HepG2 (cell line): ENCODE data around the gene OPN1LW. TPM values are rescaled to one million over a fixed set of nuclear protein-coding genes. Genes with fewer than 3 reads are reported as not detected.

ENCODE experiments used
- ATAC-seq: fragments of 200-7000 bp; cut with Tn5 transposase; 3 replicates; pipeline ENCODE4 v1.9.1; 2020; ENCODE audit warnings: mild to moderate bottlenecking, moderate library complexity
- BruUV-seq: library from RNA; stranded (reverse); fragments of 400-500 nt; replicated peaks from 2 replicates; lab custom pipeline; 2021; lab: Mats Ljungman, UMichigan
- CTCF ChIA-PET: fragments of 300-600 bp; formaldehyde crosslinking; extraction: SDS; loops from one replicate; lab custom pipeline; 2021; ENCODE audit warnings: low total read pairs, inconsistent platforms, low intra/inter-chr PET ratio; lab: Yijun Ruan, JAX
- POLR2A ChIA-PET: fragments of 350-600 bp; sonication (Branson Sonifier 250); formaldehyde crosslinking; loops from one replicate; lab custom pipeline; 2020; ENCODE audit warnings: antibody characterized with exemption, inconsistent platforms; lab: Yijun Ruan, JAX
- DNase-seq: peaks from one replicate; pipeline ENCODE4 v3.0.0-alpha.2; 2015; ENCODE audit warnings: low spot score
- FAIRE-seq: peaks from 3 replicates; lab custom pipeline; 2011; peaks lifted over from hg19 to GRCh38; lab: Jason Lieb, UNC
- H2AFZ ChIP-seq: one replicate; pipeline ENCODE4 v1.6.1; 2011; ENCODE audit warnings: low read length, inconsistent platforms
- H3K27ac ChIP-seq: fragments of 300-600 bp; 3 replicates; pipeline ENCODE4 v1.8.0; 2011; ENCODE audit warnings: mixed run types, mild to moderate bottlenecking, mixed read lengths, low read length, inconsistent platforms; ENCODE audit not compliant: insufficient read depth; ENCODE audit errors: extremely low read length
- H3K27me3 ChIP-seq, 2 experiments: fragments of 200-600 bp in 1 of 2; 2 replicates in 1 of 2; 3 replicates in 1 of 2; pipeline versions ENCODE4 v1.6.0 to v1.8.0; 2011; ENCODE audit warnings: low read length in 2 of 2, mild to moderate bottlenecking in 2 of 2, moderate library complexity in 2 of 2, inconsistent platforms in 1 of 2; ENCODE audit not compliant: insufficient read depth in 2 of 2, control insufficient read depth in 1 of 2
- H3K36me3 ChIP-seq, 2 experiments: fragments of 200-600 bp in 1 of 2; replicated peaks in 1 of 2; 2 replicates in 1 of 2; 3 replicates in 1 of 2; pipeline versions ENCODE4 v1.5.1 to v1.8.0; 2011; ENCODE audit warnings: low read length in 2 of 2, inconsistent platforms in 1 of 2; ENCODE audit not compliant: insufficient read depth in 2 of 2, control insufficient read depth in 1 of 2
- H3K4me1 ChIP-seq: 2 replicates; pipeline ENCODE4 v1.5.1; 2012; ENCODE audit warnings: low read length, inconsistent platforms; ENCODE audit not compliant: insufficient read depth
- H3K4me2 ChIP-seq: 2 replicates; pipeline ENCODE4 v1.6.0; 2011; ENCODE audit warnings: low read depth, low read length, inconsistent platforms
- H3K4me3 ChIP-seq, 3 experiments: fragments of 200-600 bp in 1 of 3; sonication (generic), shearing (Covaris generic) in 1 of 3; replicated peaks in 1 of 3; 2 replicates each; pipeline ENCODE4 v1.5.1; 2011 to 2016; ENCODE audit warnings: low read length in 3 of 3, inconsistent platforms in 2 of 3, low read depth in 2 of 3, mild to moderate bottlenecking in 2 of 3, control low read depth in 1 of 3, mixed read lengths in 1 of 3; ENCODE audit not compliant: insufficient read depth in 1 of 3
- H3K79me2 ChIP-seq: one replicate; pipeline ENCODE4 v1.6.1; 2011; ENCODE audit warnings: low read length, inconsistent platforms; ENCODE audit not compliant: insufficient read depth
- H3K9ac ChIP-seq: 2 replicates; pipeline ENCODE4 v1.6.0; 2011; ENCODE audit warnings: mild to moderate bottlenecking, low read depth, low read length, inconsistent platforms; ENCODE audit not compliant: insufficient read depth
- H3K9me3 ChIP-seq: 2 replicates; pipeline ENCODE4 v1.5.1; 2012; ENCODE audit warnings: mild to moderate bottlenecking, low read length
- H4K20me1 ChIP-seq: 2 replicates; pipeline ENCODE4 v1.6.0; 2011; ENCODE audit warnings: inconsistent platforms, mild to moderate bottlenecking, low read length, moderate library complexity; ENCODE audit not compliant: insufficient read depth
- AFF4 ChIP-seq: sonication (generic); formaldehyde crosslinking; IDR thresholded peaks from 2 replicates; pipeline ENCODE4 v1.4.0; 2020; ENCODE audit warnings: missing genetic modification reagents
- GABPA ChIP-seq, 2 experiments: IDR thresholded peaks; 2 replicates each; pipeline ENCODE4 v1.6.1; 2011 to 2016; ENCODE audit warnings: low read depth in 2 of 2, low read length in 1 of 2, missing biosample characterization in 1 of 2, missing genetic modification characterization in 1 of 2
- HNRNPK ChIP-seq: fragments of 200-400 bp; formaldehyde crosslinking; IDR thresholded peaks from 2 replicates; pipeline ENCODE4 v1.6.1; 2018; ENCODE audit warnings: low read length, low read depth, moderate library complexity, mild to moderate bottlenecking; ENCODE audit not compliant: poor library complexity, severe bottlenecking
- SUZ12 ChIP-seq: fragments of 150-350 bp; IDR thresholded peaks from 2 replicates; pipeline ENCODE4 v1.6.1; 2014; ENCODE audit warnings: low read depth, low read length
- ZNF20 ChIP-seq: sonication (generic); formaldehyde crosslinking; IDR thresholded peaks from 2 replicates; pipeline ENCODE4 v1.4.0; 2020; ENCODE audit warnings: mild to moderate bottlenecking, moderate library complexity, missing genetic modification reagents
- ZNF619 ChIP-seq: sonication (generic); formaldehyde crosslinking; IDR thresholded peaks from 2 replicates; pipeline ENCODE4 v1.4.0; 2020; ENCODE audit warnings: mild to moderate bottlenecking, missing genetic modification reagents
- ZNF644 ChIP-seq: IDR thresholded peaks from 2 replicates; pipeline ENCODE4 v1.6.1; 2016; ENCODE audit warnings: low read depth
- ZNF691 ChIP-seq: sonication (generic); formaldehyde crosslinking; IDR thresholded peaks from 2 replicates; pipeline ENCODE4 v1.4.0; 2020; ENCODE audit warnings: missing genetic modification reagents, low read depth, mild to moderate bottlenecking, borderline replicate concordance
- WGBS: methylation state at CpG from one replicate; pipeline ENCODE4 v1.1.6; 2017; ENCODE audit warnings: low lambda C conversion rate; 5-methylcytosine and 5-hydroxymethylcytosine counted together
- in situ Hi-C: cut with HindIII; loops from 2 replicates; pipeline ENCODE4 v1.10.0; 2017; ENCODE audit warnings: low pct_unique_long_range_greater_than_20kb; ENCODE audit not compliant: extremely low pct_ligation_motif_present
- intact Hi-C: fragments of 100-400 bp; cut with micrococcal nuclease; formaldehyde crosslinking; loops from one replicate; pipeline ENCODE4 v1.10.0; 2022; ENCODE audit not compliant: unreplicated experiment
- polyA plus RNA-seq, 8 experiments: library from polyadenylated mRNA; depleted of rRNA in 3 of 8; stranded (reverse) in 7 of 8; unstranded in 1 of 8; fragments of >200 nt; fragmentation: Illumina TruSeq in 4 of 8; extraction: Trizol in 4 of 8; gene quantifications; 2 replicates each; pipeline versions ENCODE4 v1.2.1 to v1.2.3, GENCODE V29; 2011 to 2016; ENCODE audit warnings: low read depth in 4 of 8, missing spikeins in 1 of 8, mixed read lengths in 1 of 8; ENCODE audit not compliant: insufficient read depth in 1 of 8
- total RNA-seq, 5 experiments: library from RNA; depleted of rRNA; stranded (reverse); fragments of >200 nt; fragmentation: Illumina TruSeq; extraction: Trizol; gene quantifications; 2 replicates each; pipeline ENCODE4 v1.2.3, GENCODE V29; 2016; ENCODE audit warnings: low read depth in 1 of 5

Gene OPN1LW
- total and polyA plus RNA-seq, 2 of the 13 experiments (the other 11 are each of a cell fraction or from before 2014, with no cell fraction given): not detected

- Histone ChIP-seq H3K9me3 (no peaks in the 10 kb centered on the region), H3K36me3 (no peaks in the 10 kb centered on the region), H3K9ac (no peak overlapping the region), H3K27ac (no peak overlapping the region), H2AFZ (no peak overlapping the region), H3K79me2 (no peaks in the 10 kb centered on the region), H4K20me1 (no peaks in the 10 kb centered on the region), H3K4me2 (no peak overlapping the region), H3K4me1 (peaks cover 12% of the 10 kb centered on the region; the same call in 1 of the 2 replicates), H3K27me3 (no peaks in the 10 kb centered on the region; a peak in 1 of 5 replicates), H3K4me3 (no peak overlapping the region)
- no TSS peak for BruUV-seq
- in situ Hi-C loops (no loop called here), intact Hi-C loops (no loop called here)
- CTCF ChIA-PET: no interaction called here
- FAIRE-seq: no peak
- no peak for ATAC-seq
- DNase-seq: no peak
- POLR2A ChIA-PET: no interaction called here
- WGBS: 55% methylated on average over 9 of the region's 9 CpGs
- no peak for TF ChIP-seq SUZ12
- no peak for TF ChIP-seq ZNF644 (CRISPR knock-in tag)
- no peak for TF ChIP-seq GABPA (IDR thresholded peaks at IDR 0.05; ENCODE audit: low read depth, low read length)
- TF ChIP-seq GABPA (CRISPR knock-in tag; IDR thresholded peaks at IDR 0.05; ENCODE audit: low read depth): no peak
- no peak for TF ChIP-seq HNRNPK
- TF ChIP-seq ZNF619 (CRISPR knock-in tag): no peak
- TF ChIP-seq AFF4: no peak
- no peak for TF ChIP-seq ZNF20 (CRISPR knock-in tag)
- no peak for TF ChIP-seq ZNF691
Observed at GRCh38 chrX:154132366-154132765, 11.7 kb upstream of the OPN1LW start.
